Gastrocnemius medialis (tissue), 4 donors: ENCODE measurements around the gene JUNB. TPM values are rescaled to one million over a fixed set of nuclear protein-coding genes. Genes with fewer than 3 reads are reported as not detected.
A peak's percentile ranks its signal among the peaks of the same experiment; 100 is the strongest.

Source experiments
- ATAC-seq, 2 donors: fragments of 150-250 bp; one replicate each; pipeline ENCODE4 v1.9.1; 2016
- DNase-seq, 2 donors: peaks; one replicate each; pipeline ENCODE4 v3.0.0-alpha.2; 2019
- H3K27ac ChIP-seq, 4 donors: fragments of 200-600 bp; sonication (generic); 1 replicate in 1 of 4; 2 replicates in 3 of 4; pipeline ENCODE4 v1.5.1; 2016 to 2018; ENCODE audit warnings: mild to moderate bottlenecking in 2 of 4, moderate library complexity in 1 of 4
- H3K27me3 ChIP-seq, 3 donors: fragments of 200-600 bp; sonication (generic) in 2 of 3; 1 replicate in 1 of 3; 2 replicates in 2 of 3; pipeline versions ENCODE4 v1.5.1 to v1.6.0; 2016 to 2019; ENCODE audit warnings: mild to moderate bottlenecking in 1 of 3, moderate library complexity in 1 of 3
- H3K36me3 ChIP-seq, 2 donors: fragments of 200-600 bp; sonication (generic) in 1 of 2; one replicate each; pipeline ENCODE4 v1.5.1; 2017 to 2018
- H3K4me1 ChIP-seq, 2 donors: fragments of 200-600 bp; sonication (generic) in 1 of 2; one replicate each; pipeline ENCODE4 v1.5.1; 2016 to 2017; ENCODE audit warnings: mild to moderate bottlenecking in 2 of 2
- H3K4me3 ChIP-seq, 4 donors: fragments of 200-600 bp; sonication (generic) in 3 of 4; 1 replicate in 1 of 4; 2 replicates in 3 of 4; pipeline ENCODE4 v1.5.1; 2016 to 2019; ENCODE audit warnings: mild to moderate bottlenecking in 2 of 4
- H3K9me3 ChIP-seq, 3 donors: fragments of 200-600 bp; sonication (generic) in 2 of 3; 1 replicate in 1 of 3; 2 replicates in 2 of 3; pipeline ENCODE4 v1.5.1; 2016 to 2019
- POLR2A ChIP-seq, 2 donors: fragments of 450-650 bp; IDR thresholded peaks; one replicate each; pipeline ENCODE4 v1.6.1; 2017; ENCODE audit warnings: antibody characterized with exemption in 2 of 2, mild to moderate bottlenecking in 2 of 2, moderate library complexity in 2 of 2
- in situ Hi-C, 4 donors: fragments of 200-750 bp; cut with MboI; loops; one replicate each; pipeline versions ENCODE4 v1.15.0 to v1.8.0; 2017; ENCODE audit warnings: low sequenced_read_pairs in 4 of 4
- intact Hi-C: fragments of 100-400 bp; cut with DNase I; formaldehyde crosslinking; loops from one replicate; pipeline ENCODE4 v1.15.1; 2023; ENCODE audit warnings: low total_unique reads
- total RNA-seq, 4 donors: library from RNA; depleted of rRNA; stranded (reverse); fragments of >200 nt; gene quantifications; one replicate each; pipeline versions ENCODE4 v1.1.0 to v1.2.3, GENCODE V29; 2016
- TF ChIP-seq, protein P1 (sequence below), 5 experiments: fragments of 450-650 bp in 3 of 5; fragments of 200-600 bp in 2 of 5; sonication (generic) in 2 of 5; IDR thresholded peaks in 4 of 5; conservative IDR thresholded peaks in 1 of 5; 1 replicate in 4 of 5; 2 replicates in 1 of 5; pipeline ENCODE4 v1.5.1; 2016 to 2019; ENCODE audit warnings: antibody characterized with exemption in 5 of 5, mild to moderate bottlenecking in 3 of 5, moderate library complexity in 3 of 5

The JUNB gene
- total RNA-seq, 4 donors from 2014 or later = 59.0 to 200 (median 128) TPM

DNA sequence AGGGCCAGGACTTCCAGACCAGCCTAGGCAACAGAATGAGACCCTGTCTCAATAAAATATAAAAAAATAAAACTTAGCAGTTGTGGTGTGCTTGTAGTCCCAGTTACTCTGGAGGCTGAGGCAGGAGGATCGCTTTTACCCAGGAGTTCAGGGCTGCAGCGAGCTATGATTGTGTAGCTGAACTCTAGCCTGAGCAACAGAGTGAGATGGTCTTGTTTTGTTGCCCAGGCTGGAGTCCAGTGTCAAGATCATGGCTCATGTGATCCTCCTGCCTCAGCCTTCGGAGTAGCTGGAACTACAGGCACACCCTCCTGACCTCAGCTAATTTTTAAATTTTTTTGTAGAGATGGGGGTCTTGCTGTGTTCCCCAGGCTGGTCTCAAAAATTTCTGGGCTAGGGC lies 4.3 kb upstream of the JUNB start:
- no peak overlapping the region for H3K4me3 ChIP-seq
- intact Hi-C loops (no loop called here), in situ Hi-C loops (no loop called here)
- TF ChIP-seq, protein P1, sequence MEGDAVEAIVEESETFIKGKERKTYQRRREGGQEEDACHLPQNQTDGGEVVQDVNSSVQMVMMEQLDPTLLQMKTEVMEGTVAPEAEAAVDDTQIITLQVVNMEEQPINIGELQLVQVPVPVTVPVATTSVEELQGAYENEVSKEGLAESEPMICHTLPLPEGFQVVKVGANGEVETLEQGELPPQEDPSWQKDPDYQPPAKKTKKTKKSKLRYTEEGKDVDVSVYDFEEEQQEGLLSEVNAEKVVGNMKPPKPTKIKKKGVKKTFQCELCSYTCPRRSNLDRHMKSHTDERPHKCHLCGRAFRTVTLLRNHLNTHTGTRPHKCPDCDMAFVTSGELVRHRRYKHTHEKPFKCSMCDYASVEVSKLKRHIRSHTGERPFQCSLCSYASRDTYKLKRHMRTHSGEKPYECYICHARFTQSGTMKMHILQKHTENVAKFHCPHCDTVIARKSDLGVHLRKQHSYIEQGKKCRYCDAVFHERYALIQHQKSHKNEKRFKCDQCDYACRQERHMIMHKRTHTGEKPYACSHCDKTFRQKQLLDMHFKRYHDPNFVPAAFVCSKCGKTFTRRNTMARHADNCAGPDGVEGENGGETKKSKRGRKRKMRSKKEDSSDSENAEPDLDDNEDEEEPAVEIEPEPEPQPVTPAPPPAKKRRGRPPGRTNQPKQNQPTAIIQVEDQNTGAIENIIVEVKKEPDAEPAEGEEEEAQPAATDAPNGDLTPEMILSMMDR (IDR thresholded peaks at IDR 0.05 in 4 of 5, conservative IDR thresholded peaks at IDR 0.05 in 1 of 5) = no peak
- TF ChIP-seq POLR2A (IDR thresholded peaks at IDR 0.05) = no peak
- H3K36me3 ChIP-seq = no peaks in the 10 kb centered on the region
- peak in 1 of 2 donors; percentile 41 for DNase-seq
- no peaks in the 10 kb centered on the region for H3K9me3 ChIP-seq
- H3K27ac ChIP-seq = peak overlapping the region; percentile 99 to 100 (median 100)
- H3K4me1 ChIP-seq = peaks cover 48 to 65% of the 10 kb centered on the region in 2 donors
- no peak for ATAC-seq
- H3K27me3 ChIP-seq = no peaks in the 10 kb centered on the region

DNA sequence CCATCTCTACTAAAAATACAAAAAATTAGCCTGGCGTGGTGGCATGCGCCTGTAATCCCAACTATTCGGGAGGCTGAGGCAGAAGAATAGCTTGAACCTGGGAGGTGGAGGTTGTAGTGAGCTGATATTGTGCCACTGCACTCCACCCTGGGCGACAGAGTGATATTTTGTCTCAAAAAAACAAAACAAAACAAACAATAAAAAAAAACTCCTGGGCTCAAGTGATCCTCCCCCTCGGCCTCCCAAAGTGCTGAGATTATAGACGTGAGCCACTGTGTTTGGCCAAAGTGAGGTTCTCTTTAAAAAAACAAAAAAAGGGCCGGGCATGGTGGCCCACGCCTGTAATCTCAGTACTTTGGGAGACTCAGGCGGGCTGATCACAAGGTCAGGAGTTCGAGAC lies 3.8 kb upstream of the JUNB start:
- no peak for TF ChIP-seq POLR2A (IDR thresholded peaks at IDR 0.05)
- TF ChIP-seq, protein P1 (IDR thresholded peaks at IDR 0.05 in 4 of 5, conservative IDR thresholded peaks at IDR 0.05 in 1 of 5) = no peak
- Histone ChIP-seq H3K27ac (peak overlapping the region; percentile 99 to 100 (median 100)), H3K4me3 (no peak overlapping the region), H3K36me3 (no peaks in the 10 kb centered on the region), H3K9me3 (no peaks in the 10 kb centered on the region), H3K27me3 (no peaks in the 10 kb centered on the region), H3K4me1 (peaks cover 48 to 62% of the 10 kb centered on the region in 2 donors)
- in situ Hi-C loops = no loop called here
- intact Hi-C loops = no loop called here
- ATAC-seq (no peak), DNase-seq (no peak)

DNA sequence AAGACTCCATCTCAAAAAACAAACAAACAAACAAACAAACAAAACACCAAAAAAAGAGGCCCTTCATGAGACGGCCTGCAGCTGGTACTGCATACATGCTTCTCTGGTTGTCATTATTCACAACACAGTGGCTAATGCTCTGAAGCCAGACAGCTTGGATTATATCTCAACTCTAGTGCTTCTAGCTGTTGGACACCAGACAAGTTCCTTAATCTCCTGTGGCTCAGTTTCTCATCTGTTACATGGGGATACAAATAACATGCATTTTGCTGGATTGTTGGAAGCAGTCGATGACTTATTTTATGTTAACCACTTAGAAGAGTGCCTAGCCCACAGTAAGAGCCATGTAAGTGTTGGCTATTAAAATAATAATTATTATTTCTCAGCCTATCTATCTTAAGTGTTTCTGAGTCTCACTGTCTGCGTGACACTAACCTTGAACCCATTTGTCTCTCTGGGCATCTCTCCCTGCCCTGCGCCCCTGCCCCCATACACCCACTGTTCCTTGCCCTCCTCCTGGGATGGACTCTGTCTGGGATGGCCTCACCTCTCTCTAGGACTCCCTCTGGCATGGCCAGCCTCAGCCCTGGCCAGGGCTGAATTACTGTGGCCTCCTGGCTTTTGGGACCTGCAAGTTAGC lies 3.1 kb upstream of the JUNB start:
- no peak for ATAC-seq
- intact Hi-C loops = no loop called here
- H3K4me3 ChIP-seq = peak overlapping the region; percentile 48 to 98 (median 92)
- in situ Hi-C loops = no loop called here
- no peaks in the 10 kb centered on the region for H3K36me3 ChIP-seq
- no peak for DNase-seq
- H3K27ac ChIP-seq = peak overlapping the region; percentile 99 to 100 (median 100)
- TF ChIP-seq, protein P1 (IDR thresholded peaks at IDR 0.05 in 4 of 5, conservative IDR thresholded peaks at IDR 0.05 in 1 of 5) = no peak
- no peak for TF ChIP-seq POLR2A (IDR thresholded peaks at IDR 0.05)
- no peaks in the 10 kb centered on the region for H3K9me3 ChIP-seq
- no peaks in the 10 kb centered on the region for H3K27me3 ChIP-seq
- peaks cover 48 to 56% of the 10 kb centered on the region in 2 donors for H3K4me1 ChIP-seq

DNA sequence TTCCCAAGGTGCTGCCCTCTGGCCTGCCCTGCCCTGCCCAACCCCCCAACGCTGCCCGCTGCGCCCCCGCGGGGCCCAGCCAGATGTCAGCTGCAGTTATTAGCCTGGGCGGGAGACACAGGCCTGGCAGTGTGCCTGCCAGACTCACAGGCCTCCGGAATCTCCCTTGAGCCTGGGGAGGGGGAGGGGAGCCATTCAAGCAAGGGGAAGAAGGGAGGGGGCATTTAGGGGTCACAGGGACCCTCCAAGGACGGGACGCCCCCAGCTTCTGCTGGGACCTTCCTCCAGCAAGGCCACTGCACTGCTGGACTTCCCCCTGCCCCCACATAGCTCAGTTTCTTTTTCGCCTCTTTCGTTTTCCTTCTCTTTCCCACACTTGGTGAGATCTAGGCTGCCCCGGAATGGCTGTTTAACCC lies 2.6 kb upstream of the JUNB start:
- intact Hi-C loops = no loop called here
- Histone ChIP-seq H3K4me1 (peaks cover 43 to 51% of the 10 kb centered on the region in 2 donors), H3K36me3 (no peaks in the 10 kb centered on the region), H3K27ac (peak overlapping the region; percentile 99 to 100 (median 100)), H3K9me3 (no peaks in the 10 kb centered on the region), H3K4me3 (peak overlapping the region; percentile 48 to 98 (median 92)), H3K27me3 (no peaks in the 10 kb centered on the region)
- in situ Hi-C loops = no loop called here
- ATAC-seq (no peak), DNase-seq (peak in 1 of 2 donors; percentile 81)
- TF ChIP-seq, protein P1 (IDR thresholded peaks at IDR 0.05 in 4 of 5, conservative IDR thresholded peaks at IDR 0.05 in 1 of 5) = no peak
- no peak for TF ChIP-seq POLR2A (IDR thresholded peaks at IDR 0.05)
